K562 treated with DMSO at 1 percent for 4 hours (cell line): ENCODE data around the gene ABTB1. TPM values are rescaled to one million over a fixed set of nuclear protein-coding genes. Genes with fewer than 3 reads are reported as not detected.

Source experiments
- total RNA-seq: library from RNA; unstranded; fragments of 300-600 nt; gene quantifications from 2 replicates; pipeline ENCODE4 v1.2.3, GENCODE V29; 2022; ENCODE audit not compliant: insufficient read depth

The ABTB1 gene
- total RNA-seq = 3.0 and 4.3 TPM in 2 replicates

GRCh38 chr3:127672429-127673190 lies at the start of gene ABTB1:
ABTB1 (plus strand) TSS chr3:127672952; CDS start chr3:127673026, 74 bp downstream.

GRCh38 chr3:127628788-127629466 lies 43.8 kb upstream of the ABTB1 start, which contains the start of gene PODXL2:
PODXL2 (plus strand) TSS chr3:127629185; CDS start chr3:127629220, 35 bp downstream.

Other genes with a start within 250 kb of the ABTB1 start
- gene TPRA1, start 82.2 kb upstream of the ABTB1 start, total RNA-seq = 30.1 and 33.1 TPM in 2 replicates
- 97.9 and 113 TPM in 2 replicates for gene MCM2, start 74.5 kb upstream of the ABTB1 start, total RNA-seq
- gene PODXL2, start 43.8 kb upstream of the ABTB1 start, total RNA-seq = 15.8 and 20.4 TPM in 2 replicates
- not detected in 2 replicates for gene MGLL, start 149.6 kb downstream of the ABTB1 start, total RNA-seq
- gene KBTBD12, start 242.3 kb downstream of the ABTB1 start, total RNA-seq = not detected in 2 replicates